SH-SY5Y (cell line): ENCODE measurements around the gene PRTN3.

Source experiments
- GATA2 ChIP-seq: IDR thresholded peaks from 2 replicates; pipeline ENCODE4 v1.6.1; 2011; ENCODE audit warnings: mild to moderate bottlenecking, low read depth, low read length
- GATA3 ChIP-seq: IDR thresholded peaks from 2 replicates; pipeline ENCODE4 v1.6.1; 2011; ENCODE audit warnings: low read depth, mild to moderate bottlenecking, low read length, moderate library complexity

The PRTN3 gene

GRCh38 chr19:871446-872265, 30.9 kb downstream of the PRTN3 start:
- TF ChIP-seq GATA3 (no peak), GATA2 (no peak)

- TF ChIP-seq GATA2 = no peak
- no peak for TF ChIP-seq GATA3
Observed at GRCh38 chr19:872266-872951, 31.6 kb downstream of the PRTN3 start.

GRCh38 chr19:873084-873483, 32.3 kb downstream of the PRTN3 start:
- TF ChIP-seq GATA2 (no peak), GATA3 (no peak)

- no peak for TF ChIP-seq GATA3
- TF ChIP-seq GATA2 = no peak
Observed at GRCh38 chr19:873561-874041, 32.8 kb downstream of the PRTN3 start.

- no peak for TF ChIP-seq GATA2
- TF ChIP-seq GATA3 = no peak
Observed at GRCh38 chr19:875265-875879, 34.6 kb downstream of the PRTN3 start.

- TF ChIP-seq GATA2 (no peak), GATA3 (no peak)
Observed at GRCh38 chr19:876089-876488, 35.3 kb downstream of the PRTN3 start.

- TF ChIP-seq GATA2 (no peak), GATA3 (no peak)
Observed at GRCh38 chr19:876780-877314, 36.0 kb downstream of the PRTN3 start.

GRCh38 chr19:879711-880438, 39.1 kb downstream of the PRTN3 start:
- no peak for TF ChIP-seq GATA3
- TF ChIP-seq GATA2 = no peak

- TF ChIP-seq GATA3 = no peak
- TF ChIP-seq GATA2 = no peak
Observed at GRCh38 chr19:881385-882071, 40.7 kb downstream of the PRTN3 start.

GRCh38 chr19:882871-883497, 42.2 kb downstream of the PRTN3 start:
- TF ChIP-seq GATA3 (no peak), GATA2 (no peak)

GRCh38 chr19:883661-884211, 42.9 kb downstream of the PRTN3 start:
- no peak for TF ChIP-seq GATA3
- no peak for TF ChIP-seq GATA2

- TF ChIP-seq GATA2 (no peak), GATA3 (no peak)
Observed at GRCh38 chr19:884420-885211, 43.8 kb downstream of the PRTN3 start.
